A673 (cell line): ENCODE results near the gene DPM3.

Source experiments
- CTCF ChIP-seq: fragments of 300-800, 200-600 bp; sonication (generic); conservative IDR thresholded peaks from 2 replicates; pipeline ENCODE4 v1.5.1; 2017; ENCODE audit warnings: low read depth, mild to moderate bottlenecking, antibody characterized with exemption, low read length, moderate library complexity, mixed read lengths
- EZH2 ChIP-seq: fragments of 200-600 bp; sonication (generic); IDR thresholded peaks from 2 replicates; pipeline ENCODE4 v1.6.1; 2017; ENCODE audit warnings: borderline replicate concordance, low read depth, mild to moderate bottlenecking, mixed read lengths, antibody characterized with exemption, low read length; ENCODE audit not compliant: poor library complexity, severe bottlenecking

GRCh38 chr1:155099331-155099730 is 41.0 kb downstream of the DPM3 start:
- TF ChIP-seq CTCF, result no peak
- TF ChIP-seq EZH2, result no peak
